Heart right ventricle (tissue), 16 donors: ENCODE measurements around the gene BMP10. TPM values are rescaled to one million over a fixed set of nuclear protein-coding genes. Genes with fewer than 3 reads are reported as not detected.

ENCODE experiments used
- ATAC-seq, 8 donors: fragments of 200-7000 bp; cut with Tn5 transposase; one replicate each; pipeline ENCODE4 v1.9.1; 2020; ENCODE audit warnings: mild to moderate bottlenecking in 8 of 8, moderate library complexity in 8 of 8, moderate number of reproducible peaks in 1 of 8
- DNase-seq, 2 donors: peaks; one replicate each; pipeline ENCODE4 v3.0.0-alpha.2; 2020
- H3K27ac ChIP-seq, 10 donors: fragments of 200-600 bp; sonication (generic) in 2 of 10; one replicate each; pipeline versions ENCODE4 v1.5.0 to v1.8.0; 2020 to 2022; ENCODE audit warnings: mild to moderate bottlenecking in 3 of 10
- H3K27me3 ChIP-seq, 7 donors: fragments of 200-600 bp; one replicate each; pipeline ENCODE4 v1.8.0; 2021 to 2022; ENCODE audit warnings: mild to moderate bottlenecking in 2 of 7
- H3K36me3 ChIP-seq, 9 donors: fragments of 200-600 bp; sonication (generic) in 1 of 9; one replicate each; pipeline versions ENCODE4 v1.5.0 to v1.8.0; 2020 to 2022; ENCODE audit warnings: mild to moderate bottlenecking in 2 of 9
- H3K4me1 ChIP-seq, 9 donors: fragments of 200-600 bp; sonication (generic) in 1 of 9; one replicate each; pipeline versions ENCODE4 v1.5.0 to v1.8.0; 2020 to 2022; ENCODE audit warnings: mild to moderate bottlenecking in 4 of 9
- H3K4me3 ChIP-seq, 10 donors: fragments of 200-600 bp; sonication (generic) in 2 of 10; one replicate each; pipeline versions ENCODE4 v1.5.0 to v1.8.0; 2020 to 2022; ENCODE audit warnings: mild to moderate bottlenecking in 7 of 10, moderate library complexity in 2 of 10
- H3K9me3 ChIP-seq, 11 donors: fragments of 200-600 bp in 10 of 11; sonication (generic) in 2 of 11; one replicate each; pipeline versions ENCODE4 v1.5.0 to v1.8.0; 2013 to 2022; ENCODE audit warnings: mild to moderate bottlenecking in 2 of 11, control low read depth in 1 of 11, moderate library complexity in 1 of 11
- WGBS, 2 donors: extraction: QIAGEN DNeasy Blood & Tissue Kit; methylation state at CpG; one replicate each; pipeline ENCODE4 v1.1.7; 2013; ENCODE audit warnings: inconsistent platforms in 1 of 2; 5-methylcytosine and 5-hydroxymethylcytosine counted together
- intact Hi-C, 10 donors: fragments of 100-400 bp; cut with DNase I; formaldehyde crosslinking; loops; one replicate each; pipeline versions ENCODE4 v1.11.1 to v1.14.2; 2022
- polyA plus RNA-seq, 2 donors: library from polyadenylated mRNA; stranded (reverse); fragments of 200-250 nt; gene quantifications; one replicate each; pipeline ENCODE4 v1.2.3, GENCODE V29; 2013
- total RNA-seq, 10 donors: library from RNA; stranded (reverse); fragmentation: NEBNext Ultra II Directional in 3 of 10; extraction: Animal tissue kit (Norgen Biotek cat#: 25700) in 3 of 10; gene quantifications; one replicate each; pipeline versions ENCODE4 v1.2.1 to v1.2.4, GENCODE V29; 2021 to 2023
- TF ChIP-seq, protein P1 (sequence below), 9 donors: fragments of 200-600 bp; sonication (generic) in 2 of 9; IDR thresholded peaks; one replicate each; pipeline versions ENCODE4 v1.5.0 to v1.8.0; 2021 to 2022; ENCODE audit warnings: antibody characterized with exemption in 9 of 9, mild to moderate bottlenecking in 5 of 9, moderate library complexity in 1 of 9
- donor health status: Arrhythmogenic right ventricular cardiomyopathy.
- donor health status: ischemic (EF 13 %, LVEDD 7.1; RV severe dilation, severe dysfunction).
- donor health status: healthy with polysubstance abuse.
- donor health status: DM: no; HTN: yes; CAD: no.
- donor health status: DM: no; HTN: no; CAD: no.
- donor health status: ischemic (EF 25% LVEDD 6.9; RV normal size, moderate dysfunction).
- donor health status: ischemic (EF 25% LVEDD 5.7; RV mildly dilated, moderate dysfunction).
- donor health status: healthy.
- donor health status: DM: yes; HTN: yes; CAD: no.
- donor health status: Ischemic cardiomyopathy.
- donor health status: ischemic (EF 35%, LVEDD 5.7; RV mildly dilated, moderate dysfunction).
- donor health status: nonischemic (EF 11% LVEDD 7.7; RV severe dilation, severe dysfunction).
- donor health status: DM: yes; HTN: yes; CAD: no.
- donor health status: PGD.
- donor health status: ischemic (EF 29% LVEDD 5.4; RV normal size, mild dysfunction).
- donor health status: nonischemic (EF 23%, LVEDD 6.1; RV moderate dilation, normal function).

BMP10 gene
- total and polyA plus RNA-seq, 12 donors = 0.03 to 0.31 TPM; not detected in 10

GRCh38 chr2:68834737-68835376 lies 36.3 kb downstream of the BMP10 start:
- intact Hi-C loops = loop anchor here in 7 of 10 donors (2.0 to 10.0 kb wide), 7 partner anchors 63 to 1692 kb away; partner anchors contain the start of genes APLF (in 1 of the 7) and FBXO48 (in 1 of the 7)
- Histone ChIP-seq H3K9me3 (no peaks in the 10 kb centered on the region), H3K4me1 (peaks cover 10 to 81% (median 36%) of the 10 kb centered on the region in 9 donors), H3K4me3 (no peak overlapping the region), H3K36me3 (no peaks in the 10 kb centered on the region), H3K27ac (peak overlapping the region in 2 of 10 donors; percentile 32 to 90), H3K27me3 (no peaks in the 10 kb centered on the region)
- TF ChIP-seq, protein P1, sequence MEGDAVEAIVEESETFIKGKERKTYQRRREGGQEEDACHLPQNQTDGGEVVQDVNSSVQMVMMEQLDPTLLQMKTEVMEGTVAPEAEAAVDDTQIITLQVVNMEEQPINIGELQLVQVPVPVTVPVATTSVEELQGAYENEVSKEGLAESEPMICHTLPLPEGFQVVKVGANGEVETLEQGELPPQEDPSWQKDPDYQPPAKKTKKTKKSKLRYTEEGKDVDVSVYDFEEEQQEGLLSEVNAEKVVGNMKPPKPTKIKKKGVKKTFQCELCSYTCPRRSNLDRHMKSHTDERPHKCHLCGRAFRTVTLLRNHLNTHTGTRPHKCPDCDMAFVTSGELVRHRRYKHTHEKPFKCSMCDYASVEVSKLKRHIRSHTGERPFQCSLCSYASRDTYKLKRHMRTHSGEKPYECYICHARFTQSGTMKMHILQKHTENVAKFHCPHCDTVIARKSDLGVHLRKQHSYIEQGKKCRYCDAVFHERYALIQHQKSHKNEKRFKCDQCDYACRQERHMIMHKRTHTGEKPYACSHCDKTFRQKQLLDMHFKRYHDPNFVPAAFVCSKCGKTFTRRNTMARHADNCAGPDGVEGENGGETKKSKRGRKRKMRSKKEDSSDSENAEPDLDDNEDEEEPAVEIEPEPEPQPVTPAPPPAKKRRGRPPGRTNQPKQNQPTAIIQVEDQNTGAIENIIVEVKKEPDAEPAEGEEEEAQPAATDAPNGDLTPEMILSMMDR (IDR thresholded peaks at IDR 0.05) = no peak
- ATAC-seq (no peak), DNase-seq (no peak)
- 89 to 91% methylated on average over 6 of the region's 6 CpGs for WGBS, 2 donors

DNA sequence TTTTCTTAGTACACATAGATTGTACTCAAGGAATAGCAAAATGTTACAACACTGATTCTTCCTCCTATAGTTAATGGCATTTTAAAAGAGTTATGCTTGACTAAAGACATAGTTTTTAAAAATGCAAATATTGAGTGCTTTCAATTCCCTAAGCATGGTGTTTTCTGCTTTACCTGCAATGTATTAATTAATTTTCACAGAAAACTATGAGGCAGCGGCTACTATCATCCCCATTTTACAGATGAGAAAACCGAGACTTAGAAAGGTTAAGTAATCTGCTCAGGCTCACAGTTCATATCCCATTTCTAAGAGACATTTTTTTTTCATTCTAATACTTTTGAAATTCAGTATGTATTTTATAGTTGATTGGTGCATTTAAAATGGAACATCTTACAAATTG lies 38.0 kb downstream of the BMP10 start:
- WGBS, 2 donors = 96 to 99% methylated on average over 2 of the region's 2 CpGs
- Histone ChIP-seq H3K27ac (peak overlapping the region in 8 of 10 donors; percentile 73 to 85 (median 78)), H3K4me1 (peaks cover 19 to 98% (median 53%) of the 10 kb centered on the region in 9 donors), H3K27me3 (no peaks in the 10 kb centered on the region), H3K36me3 (peaks cover 0 to 2% (median 0%) of the 10 kb centered on the region in 9 donors), H3K9me3 (no peaks in the 10 kb centered on the region), H3K4me3 (no peak overlapping the region)
- ATAC-seq (no peak), DNase-seq (no peak)
- TF ChIP-seq, protein P1 (IDR thresholded peaks at IDR 0.05) = no peak
- intact Hi-C loops = loop anchor here in 3 of 10 donors (5.0 to 10.0 kb wide), 3 partner anchors 61 to 1694 kb away; partner anchors contain the start of genes APLF (in 1 of the 3) and FBXO48 (in 1 of the 3)

GRCh38 chr2:68832233-68832869 lies 38.8 kb downstream of the BMP10 start:
- TF ChIP-seq, protein P1 (IDR thresholded peaks at IDR 0.05) = no peak
- Histone ChIP-seq H3K4me3 (no peak overlapping the region), H3K27me3 (no peaks in the 10 kb centered on the region), H3K27ac (peak overlapping the region; percentile 64 to 85 (median 76)), H3K36me3 (peaks cover 0 to 10% (median 0%) of the 10 kb centered on the region in 9 donors), H3K4me1 (peaks cover 20 to 99% (median 53%) of the 10 kb centered on the region in 9 donors), H3K9me3 (no peaks in the 10 kb centered on the region)
- peak; percentile 30 to 78 for DNase-seq
- 41 to 48% methylated on average over 8 of the region's 8 CpGs for WGBS, 2 donors
- intact Hi-C loops = loop anchor here in 3 of 10 donors (5.0 to 10.0 kb wide), 3 partner anchors 60 to 1695 kb away; partner anchors contain the start of genes APLF (in 1 of the 3) and FBXO48 (in 1 of the 3)
- ATAC-seq = peak; percentile 57 to 88 (median 79)

- intact Hi-C loops = loop anchor here in 3 of 10 donors (5.0 to 10.0 kb wide), 3 partner anchors 59 to 1696 kb away; partner anchors contain the start of genes APLF (in 1 of the 3) and FBXO48 (in 1 of the 3)
- H3K4me1 ChIP-seq = peaks cover 20 to 99% (median 47%) of the 10 kb centered on the region in 9 donors
- ATAC-seq (peak in 4 of 8 donors; percentile 6 to 31 (median 26)), DNase-seq (no peak)
- WGBS, 2 donors = 52 to 55% methylated on average over 3 of the region's 3 CpGs
- H3K27ac ChIP-seq = peak overlapping the region; percentile 64 to 85 (median 76)
- no peak overlapping the region for H3K4me3 ChIP-seq
- TF ChIP-seq, protein P1 (IDR thresholded peaks at IDR 0.05) = no peak
- H3K36me3 ChIP-seq = peaks cover 0 to 16% (median 0%) of the 10 kb centered on the region in 9 donors
- H3K9me3 ChIP-seq = no peaks in the 10 kb centered on the region
- no peaks in the 10 kb centered on the region for H3K27me3 ChIP-seq
Observed at GRCh38 chr2:68831686-68832232, 39.4 kb downstream of the BMP10 start.
